GM19035 (cell line): Measurements from ENCODE around the gene MRGPRX3.
"Not testable (repeated sequence)": the region's sequence is repeated elsewhere in the genome, so short reads cannot be mapped to it uniquely, and the experiment has no call there.

Experiments used
- ATAC-seq: cut with Tn5 transposase; IDR thresholded peaks from one replicate; pipeline ENCODE4 v1.9.1; 2021; ENCODE audit not compliant: unreplicated experiment

The MRGPRX3 gene

GRCh38 chr11:18132341-18132740 lies at the start of gene MRGPRX3:
MRGPRX3 (plus strand) TSS chr11:18132571; CDS start chr11:18137203, 4,632 bp downstream.
- no peak for ATAC-seq

DNA sequence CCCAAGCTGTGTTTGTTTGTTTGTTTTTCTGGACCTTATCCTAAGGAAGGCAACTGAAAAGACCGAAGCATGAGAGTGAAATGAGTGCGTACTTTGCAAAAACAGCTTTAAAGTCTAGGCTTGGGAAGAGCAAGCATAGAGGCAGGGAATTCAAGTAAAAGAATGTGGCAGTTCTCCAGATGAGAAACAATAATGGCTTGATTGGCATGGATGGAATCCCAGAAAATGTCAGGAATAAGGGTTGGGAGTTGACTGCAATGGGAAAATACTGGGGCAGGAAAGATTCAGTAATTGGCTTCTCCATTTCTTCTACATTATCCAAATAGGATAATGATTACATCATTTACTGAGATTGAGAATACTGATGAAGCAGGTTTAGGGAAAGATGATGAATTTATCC lies 44.0 kb upstream of the MRGPRX3 start:
- ATAC-seq = no peak

GRCh38 chr11:18088966-18089365 lies 43.4 kb upstream of the MRGPRX3 start:
- ATAC-seq = no peak

- no peak for ATAC-seq
These were observed 40.6 kb upstream of the MRGPRX3 start for GRCh38 chr11:18091731-18092130.

GRCh38 chr11:18093959-18094358 lies 38.4 kb upstream of the MRGPRX3 start:
- no peak for ATAC-seq

DNA sequence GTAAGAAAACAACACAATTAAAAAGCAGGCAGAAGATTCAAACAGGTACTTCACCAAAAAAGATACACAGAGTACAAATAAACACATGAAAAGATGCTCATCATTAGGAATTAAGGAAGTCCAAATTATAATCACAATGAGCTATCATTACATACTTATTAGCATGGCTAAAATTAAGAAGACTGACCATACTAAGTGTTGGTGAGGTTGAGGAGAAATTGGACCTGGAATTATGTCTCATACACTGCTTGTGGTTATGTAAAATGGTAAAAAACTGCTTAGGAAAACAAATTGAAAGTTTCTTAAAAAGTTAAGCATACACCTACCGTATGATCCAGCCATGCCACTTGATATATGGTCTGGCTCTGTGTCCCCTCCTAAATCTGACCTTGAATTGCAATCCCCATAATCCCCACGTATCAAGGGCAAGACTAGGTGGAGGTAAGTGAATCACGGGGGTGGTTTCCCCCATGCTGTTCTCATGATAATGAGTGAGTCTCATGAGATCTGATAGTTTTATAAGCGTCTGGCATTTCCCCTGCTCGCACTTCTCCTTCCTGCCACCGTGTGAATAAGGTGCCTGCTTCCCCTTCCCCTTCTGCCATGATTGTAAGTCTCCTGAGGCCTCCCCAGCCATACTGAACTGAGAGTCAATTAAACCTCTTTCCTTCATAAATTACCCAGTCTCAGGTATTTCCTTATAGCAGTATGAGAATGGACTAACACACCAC lies 31.3 kb upstream of the MRGPRX3 start:
- no peak for ATAC-seq

DNA sequence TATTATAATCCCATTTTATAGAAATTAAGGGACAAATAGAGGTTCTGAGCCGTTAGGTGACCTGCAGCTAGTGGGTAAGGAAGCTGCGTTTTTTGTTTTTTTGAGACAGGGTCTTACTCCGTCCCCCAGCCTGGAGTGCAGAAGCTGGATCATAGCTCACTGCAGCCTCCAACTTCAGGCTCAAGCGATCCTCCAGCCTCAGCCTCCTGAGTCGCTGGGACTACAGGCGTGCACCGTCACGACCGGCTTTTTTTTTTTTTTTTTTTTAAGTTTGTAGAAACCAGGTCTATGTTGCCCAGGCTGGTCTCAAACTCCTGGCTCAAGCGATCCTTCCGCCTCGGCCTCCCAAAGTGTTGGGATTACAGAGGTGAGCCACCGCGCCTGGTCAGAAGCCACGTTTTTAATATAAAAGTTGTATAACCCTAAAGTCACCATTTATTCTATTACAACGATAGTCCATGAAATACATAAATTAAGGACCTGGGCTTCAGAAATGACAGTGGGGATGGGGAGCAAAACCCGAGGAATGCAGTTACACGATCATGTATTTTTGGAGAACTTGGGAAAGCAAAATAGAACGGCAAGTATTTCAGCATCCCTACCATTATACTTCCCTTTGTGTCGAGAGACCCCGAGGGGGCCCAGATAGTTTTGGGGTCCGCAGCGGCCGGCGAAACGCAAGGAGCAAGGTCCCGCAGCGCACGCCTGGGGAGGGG lies 27.1 kb upstream of the MRGPRX3 start:
- no peak for ATAC-seq

- ATAC-seq = peak; percentile 95
These were observed 26.4 kb upstream of the MRGPRX3 start, which contains the start of gene SAAL1 for GRCh38 chr11:18105802-18106574. SAAL1 (minus strand) TSS chr11:18106082; CDS start chr11:18106041, 41 bp downstream.

DNA sequence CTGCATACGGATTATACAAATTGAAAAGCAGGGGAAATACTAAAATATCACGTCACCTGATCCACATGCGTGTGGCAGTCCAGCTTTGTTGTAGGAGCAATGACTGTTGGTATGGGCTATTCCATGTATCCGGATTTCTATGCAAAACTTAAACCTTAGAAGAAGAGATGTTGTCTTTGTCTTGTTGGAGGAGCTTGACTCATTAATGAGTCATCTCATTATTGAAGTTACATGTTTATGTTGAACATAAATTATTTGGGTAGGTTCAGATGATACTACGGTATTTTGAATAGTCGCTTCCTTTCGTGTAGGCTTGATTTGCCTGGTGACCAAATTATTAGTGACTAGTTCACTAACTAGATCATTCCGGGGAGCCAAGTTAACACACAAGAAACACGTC lies 25.7 kb upstream of the MRGPRX3 start:
- ATAC-seq = no peak

GRCh38 chr11:18108254-18108653 lies 24.1 kb upstream of the MRGPRX3 start:
- no peak for ATAC-seq

DNA sequence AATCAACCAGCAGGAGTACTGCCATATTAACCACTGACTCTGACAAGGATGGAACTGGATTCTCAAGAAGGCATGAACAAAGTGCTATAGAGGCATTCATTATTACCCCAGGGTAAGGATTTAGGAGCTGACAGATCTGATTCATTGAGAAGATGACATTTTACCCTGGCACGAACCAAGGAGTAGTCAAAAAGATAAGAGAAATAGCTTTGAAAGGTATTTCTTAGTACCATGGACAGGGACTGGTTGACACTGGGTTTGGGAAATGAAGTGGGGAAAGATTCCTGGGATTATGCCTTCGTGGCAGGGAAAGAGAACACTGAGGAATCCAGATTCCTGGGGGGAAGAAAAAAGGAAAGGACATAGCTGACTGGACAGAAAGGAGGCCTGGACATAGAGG lies 21.4 kb upstream of the MRGPRX3 start:
- ATAC-seq = no peak

DNA sequence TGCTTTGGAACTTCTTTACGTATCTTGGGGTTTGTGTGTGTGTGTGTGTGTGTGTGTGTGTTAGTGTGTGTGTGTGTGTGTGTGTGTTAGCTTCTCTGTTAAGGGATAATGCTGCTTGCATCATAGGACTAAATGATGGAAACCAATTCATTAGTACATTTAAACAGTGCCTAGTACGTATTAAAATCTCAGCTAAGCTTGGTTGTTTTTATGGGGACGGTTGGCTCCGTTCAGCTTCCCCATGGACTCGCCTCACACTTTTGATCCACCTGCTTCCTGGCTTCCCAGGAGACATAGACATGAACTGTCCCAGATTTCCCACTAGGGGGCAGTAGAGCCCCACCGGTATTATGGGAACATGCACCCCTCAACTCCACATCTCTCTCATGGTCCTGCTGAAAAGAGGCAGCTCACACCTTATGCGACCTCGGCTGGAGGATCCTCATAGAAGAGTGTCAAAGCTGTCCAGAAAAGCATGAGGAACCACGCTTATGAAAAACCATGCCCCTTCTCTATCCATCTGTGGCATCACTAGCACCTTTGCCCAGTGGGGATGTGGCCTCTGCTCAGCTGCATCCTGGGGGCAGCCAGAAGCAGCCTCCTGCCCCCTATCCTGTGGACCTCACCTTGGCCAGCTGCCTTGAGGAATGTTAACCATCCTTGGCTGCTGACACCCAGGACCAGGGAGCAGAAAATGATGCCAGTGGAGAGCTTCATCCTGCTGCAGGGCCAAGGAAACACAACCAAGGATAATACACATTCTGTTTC lies 16.8 kb upstream of the MRGPRX3 start:
- ATAC-seq = peak; percentile 82

- not testable (repeated sequence) for ATAC-seq
These were observed 11.0 kb upstream of the MRGPRX3 start for GRCh38 chr11:18121331-18121828.

DNA sequence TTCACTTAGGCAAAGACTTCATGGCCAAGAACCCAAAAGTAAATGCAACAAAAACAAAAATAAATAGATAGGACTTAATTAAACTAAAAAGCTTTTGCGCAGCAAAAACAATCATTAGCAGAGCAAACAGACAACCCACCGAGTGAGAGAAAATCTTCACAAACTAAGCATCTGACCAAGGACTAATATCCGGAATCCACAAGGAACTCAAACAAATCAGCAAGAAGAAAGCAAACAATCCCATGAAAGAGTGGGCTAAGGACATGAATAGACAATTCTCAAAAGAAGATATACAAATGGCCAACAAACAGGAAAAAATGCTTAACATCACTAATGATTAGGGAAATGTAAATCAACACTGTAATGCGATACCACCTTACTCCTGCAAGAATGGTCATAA lies 1.3 kb upstream of the MRGPRX3 start:
- not testable (repeated sequence) for ATAC-seq

GRCh38 chr11:18135308-18135707 lies 2.9 kb downstream of the MRGPRX3 start:
- ATAC-seq = no peak

- no peak for ATAC-seq
These were observed 4.9 kb downstream of the MRGPRX3 start for GRCh38 chr11:18137186-18137800.

DNA sequence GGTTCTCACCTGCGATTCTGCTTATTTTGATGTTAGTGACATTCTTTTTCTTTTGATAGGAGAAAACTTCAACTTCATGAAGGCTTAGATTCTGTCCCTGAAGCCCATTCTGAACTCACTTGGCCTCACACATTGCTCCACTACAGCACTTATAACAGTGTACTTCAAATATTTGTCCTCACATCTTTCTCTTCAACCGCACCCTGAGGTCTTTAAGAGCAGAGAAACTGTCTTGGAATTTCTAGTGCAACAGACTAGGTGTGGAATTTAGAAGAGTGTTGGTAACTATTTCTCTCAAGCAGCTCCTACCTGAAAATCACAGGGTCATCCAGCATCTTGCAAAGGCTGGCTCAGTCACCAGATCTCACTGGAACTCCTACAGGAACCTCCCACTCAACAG lies 7.8 kb downstream of the MRGPRX3 start:
- ATAC-seq = no peak

GRCh38 chr11:18144243-18144642 lies 11.9 kb downstream of the MRGPRX3 start:
- ATAC-seq = no peak

- ATAC-seq = no peak
These were observed 12.7 kb downstream of the MRGPRX3 start for GRCh38 chr11:18145025-18145424.

- no peak for ATAC-seq
These were observed 13.5 kb downstream of the MRGPRX3 start for GRCh38 chr11:18145837-18146236.
